ENCODE results near the gene EPAS1. TPM values are rescaled to one million over a fixed set of nuclear protein-coding genes. Genes with fewer than 3 reads are reported as not detected.

Gene EPAS1
- total and polyA plus RNA-seq, 8 donors = 190 to 962 (median 244) TPM

DNA sequence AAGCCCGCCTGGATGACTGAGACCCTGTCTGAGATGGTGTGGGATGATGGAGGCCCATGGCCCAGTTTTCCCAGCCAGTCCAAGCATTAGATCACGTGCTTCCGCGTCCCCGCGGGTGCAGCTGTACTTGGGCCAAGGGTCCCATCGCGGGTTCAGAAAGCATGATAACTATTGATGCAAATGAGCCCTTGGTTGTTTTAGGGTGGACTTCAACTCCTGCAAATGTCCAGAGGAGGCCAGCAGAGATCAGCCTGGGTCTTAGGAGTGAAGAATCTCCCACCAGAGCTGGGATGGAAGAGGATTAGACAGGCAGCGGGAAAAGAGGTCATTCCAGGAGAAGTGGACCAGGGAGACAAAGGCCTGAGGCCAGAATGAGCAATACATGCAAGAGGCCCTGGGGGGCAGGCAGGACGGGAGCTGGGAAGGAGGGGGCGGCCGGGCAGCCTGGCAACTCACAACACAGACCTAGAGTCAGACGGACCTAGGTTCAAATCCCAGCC, 92.3 kb downstream of the EPAS1 start:
- intact Hi-C loops (cut with DNase I) = loop anchor here in 1 of 2 donors (10.0 kb wide), 1 partner anchor 65 kb away; no protein-coding TSS in a partner anchor
- ATAC-seq = no peak
- H3K9me3 ChIP-seq = no peaks in the 10 kb centered on the region
- H3K27ac ChIP-seq = peak overlapping the region in 1 of 2 donors; percentile 81
- H3K27me3 ChIP-seq = no peaks in the 10 kb centered on the region
- no peak overlapping the region for H3K4me3 ChIP-seq
- peaks cover 0 to 44% of the 10 kb centered on the region in 2 donors for H3K4me1 ChIP-seq
- DNase-seq = no peak
- peaks cover 4 to 40% of the 10 kb centered on the region in 2 donors for H3K36me3 ChIP-seq
- TF ChIP-seq, protein P1, sequence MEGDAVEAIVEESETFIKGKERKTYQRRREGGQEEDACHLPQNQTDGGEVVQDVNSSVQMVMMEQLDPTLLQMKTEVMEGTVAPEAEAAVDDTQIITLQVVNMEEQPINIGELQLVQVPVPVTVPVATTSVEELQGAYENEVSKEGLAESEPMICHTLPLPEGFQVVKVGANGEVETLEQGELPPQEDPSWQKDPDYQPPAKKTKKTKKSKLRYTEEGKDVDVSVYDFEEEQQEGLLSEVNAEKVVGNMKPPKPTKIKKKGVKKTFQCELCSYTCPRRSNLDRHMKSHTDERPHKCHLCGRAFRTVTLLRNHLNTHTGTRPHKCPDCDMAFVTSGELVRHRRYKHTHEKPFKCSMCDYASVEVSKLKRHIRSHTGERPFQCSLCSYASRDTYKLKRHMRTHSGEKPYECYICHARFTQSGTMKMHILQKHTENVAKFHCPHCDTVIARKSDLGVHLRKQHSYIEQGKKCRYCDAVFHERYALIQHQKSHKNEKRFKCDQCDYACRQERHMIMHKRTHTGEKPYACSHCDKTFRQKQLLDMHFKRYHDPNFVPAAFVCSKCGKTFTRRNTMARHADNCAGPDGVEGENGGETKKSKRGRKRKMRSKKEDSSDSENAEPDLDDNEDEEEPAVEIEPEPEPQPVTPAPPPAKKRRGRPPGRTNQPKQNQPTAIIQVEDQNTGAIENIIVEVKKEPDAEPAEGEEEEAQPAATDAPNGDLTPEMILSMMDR (IDR thresholded peaks at IDR 0.05) = no peak

DNA sequence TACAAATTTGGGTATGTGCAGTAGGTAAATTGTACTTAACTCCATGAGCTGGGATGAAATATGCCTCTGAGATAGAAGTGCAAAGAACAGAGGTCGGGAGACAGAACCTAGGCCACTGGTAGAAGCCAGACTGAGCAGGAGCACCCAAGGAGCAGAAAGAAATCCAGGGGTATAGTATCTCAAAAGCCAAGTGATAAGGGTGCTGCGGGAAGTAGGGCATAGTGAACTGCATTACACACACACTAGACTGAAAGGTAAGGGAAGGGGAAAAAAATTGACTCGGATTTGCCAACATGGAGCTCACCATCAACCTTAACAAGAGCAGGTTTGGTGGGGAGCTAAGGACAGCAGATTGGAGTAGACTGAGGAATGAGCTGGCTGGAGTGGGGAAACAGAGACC, 92.8 kb downstream of the EPAS1 start:
- TF ChIP-seq, protein P1 (IDR thresholded peaks at IDR 0.05) = no peak
- DNase-seq (no peak), ATAC-seq (no peak)
- H3K27ac ChIP-seq = no peak overlapping the region
- no peaks in the 10 kb centered on the region for H3K9me3 ChIP-seq
- H3K27me3 ChIP-seq = no peaks in the 10 kb centered on the region
- intact Hi-C loops (cut with DNase I) = no loop called here
- no peak overlapping the region for H3K4me3 ChIP-seq
- peaks cover 4 to 35% of the 10 kb centered on the region in 2 donors for H3K36me3 ChIP-seq
- peaks cover 0 to 49% of the 10 kb centered on the region in 2 donors for H3K4me1 ChIP-seq

DNA sequence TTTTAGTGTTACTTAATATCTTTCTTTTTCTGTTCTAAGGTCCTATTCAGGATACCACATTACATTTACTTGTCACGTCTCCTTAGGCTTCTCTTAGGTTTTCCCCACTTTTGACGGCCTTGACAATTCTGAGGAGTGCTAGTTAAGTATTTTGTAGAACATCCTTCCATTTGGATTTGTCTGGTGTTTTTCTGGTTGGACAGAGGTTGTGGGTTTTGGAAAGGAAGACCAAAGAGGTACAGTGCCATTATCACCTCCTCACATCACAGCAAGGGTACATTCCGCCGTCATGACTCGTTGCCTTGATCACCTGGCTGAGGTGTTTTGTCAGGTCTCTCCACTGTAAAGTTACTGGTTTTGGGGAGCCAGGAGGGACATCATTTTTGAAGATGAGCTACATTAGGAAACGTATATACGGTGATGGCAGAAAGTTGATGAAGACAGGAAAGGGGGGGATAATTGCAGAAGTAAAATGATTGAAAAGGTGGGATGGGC, 93.7 kb downstream of the EPAS1 start:
- Histone ChIP-seq H3K27ac (no peak overlapping the region), H3K4me3 (no peak overlapping the region), H3K9me3 (no peaks in the 10 kb centered on the region), H3K27me3 (no peaks in the 10 kb centered on the region), H3K36me3 (peaks cover 0 to 26% of the 10 kb centered on the region in 2 donors), H3K4me1 (peaks cover 0 to 44% of the 10 kb centered on the region in 2 donors)
- ATAC-seq = no peak
- TF ChIP-seq, protein P1 (IDR thresholded peaks at IDR 0.05) = no peak
- intact Hi-C loops (cut with DNase I) = no loop called here
- no peak for DNase-seq

DNA sequence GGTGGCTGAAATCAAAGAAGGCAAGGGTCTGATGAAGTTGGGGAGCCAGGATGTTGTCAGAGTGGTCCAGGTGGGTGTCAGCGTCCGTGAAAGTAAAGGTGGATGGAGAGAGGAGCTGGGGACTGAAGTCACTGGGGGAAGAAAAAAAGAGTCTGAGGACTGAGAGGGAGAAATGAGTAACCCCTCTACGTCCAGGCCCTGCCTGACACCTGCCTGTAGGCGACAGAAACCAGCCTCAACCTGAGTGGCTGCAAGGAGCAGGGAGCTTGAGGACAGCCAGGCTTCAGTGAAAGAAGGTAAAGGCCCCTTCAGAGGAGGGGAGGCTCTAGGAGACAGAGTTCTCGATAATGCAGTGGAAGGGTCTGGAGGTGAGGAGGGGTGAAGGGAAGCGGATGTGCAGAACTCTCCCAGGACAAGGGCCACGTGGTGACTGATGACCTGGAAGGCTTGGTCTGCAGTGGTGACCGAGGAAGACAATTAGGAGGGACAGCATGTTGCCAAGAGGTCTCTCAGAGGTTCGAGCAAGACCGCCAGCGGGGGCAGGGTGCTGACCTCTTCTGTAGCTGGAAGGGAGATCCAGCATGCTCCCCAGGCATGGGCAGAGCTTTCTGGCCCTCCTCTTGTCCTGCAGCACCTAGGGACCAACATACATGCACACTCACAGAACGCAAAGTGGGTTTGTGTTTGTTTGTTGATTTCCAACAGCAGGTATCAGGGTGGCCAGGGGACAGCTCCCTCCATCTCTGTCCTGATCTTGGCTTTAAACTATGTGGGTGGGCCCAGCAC, 95.5 kb downstream of the EPAS1 start:
- no peak overlapping the region for H3K27ac ChIP-seq
- ATAC-seq = no peak
- H3K4me3 ChIP-seq = no peak overlapping the region
- no peak for DNase-seq
- intact Hi-C loops (cut with DNase I) = no loop called here
- peaks cover 0 to 26% of the 10 kb centered on the region in 2 donors for H3K4me1 ChIP-seq
- no peaks in the 10 kb centered on the region for H3K27me3 ChIP-seq
- TF ChIP-seq, protein P1 (IDR thresholded peaks at IDR 0.05) = no peak
- no peaks in the 10 kb centered on the region for H3K9me3 ChIP-seq
- H3K36me3 ChIP-seq = peaks cover 0 to 11% of the 10 kb centered on the region in 2 donors

DNA sequence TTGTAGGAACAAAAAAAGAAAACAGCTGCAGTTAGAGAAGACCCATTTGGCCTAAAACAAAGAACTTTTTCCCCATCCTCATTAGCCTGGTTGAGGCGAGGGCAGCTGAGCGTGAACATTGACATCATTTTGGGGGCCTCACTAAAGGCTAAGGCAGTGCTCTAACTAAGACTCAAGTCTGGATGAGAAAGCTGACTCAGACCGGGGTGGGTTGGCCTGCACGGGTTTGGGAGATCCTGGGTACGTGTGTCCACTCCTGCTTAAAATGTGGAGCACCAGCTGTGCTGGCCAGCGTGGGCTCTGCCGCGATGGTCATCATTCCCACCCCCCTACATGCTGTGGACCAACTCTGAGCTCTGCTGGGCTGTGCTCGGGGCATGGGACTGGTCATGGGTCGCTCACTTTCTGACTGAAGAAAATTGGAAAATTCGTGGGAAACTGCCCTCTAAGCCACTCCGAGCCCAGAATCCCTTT, 96.2 kb downstream of the EPAS1 start:
- ATAC-seq (no peak), DNase-seq (no peak)
- H3K27ac ChIP-seq = no peak overlapping the region
- intact Hi-C loops (cut with DNase I) = no loop called here
- H3K4me3 ChIP-seq = no peak overlapping the region
- no peaks in the 10 kb centered on the region for H3K27me3 ChIP-seq
- H3K36me3 ChIP-seq = peaks cover 0 to 4% of the 10 kb centered on the region in 2 donors
- no peaks in the 10 kb centered on the region for H3K9me3 ChIP-seq
- TF ChIP-seq, protein P1 (IDR thresholded peaks at IDR 0.05) = no peak
- peaks cover 0 to 19% of the 10 kb centered on the region in 2 donors for H3K4me1 ChIP-seq
